Measurements from ENCODE around the gene ZNF214.

- TF ChIP-seq EZH2 (IDR thresholded peaks at IDR 0.05; ENCODE audit: insufficient read depth, poor library complexity, severe bottlenecking) (no peak), EZH2phosphoT487 (IDR thresholded peaks at IDR 0.05; ENCODE audit: insufficient read depth, low read depth) (no peak)
Measured at GRCh38 chr11:6988506-6988905, 31.6 kb downstream of the ZNF214 start.
